Panc1 (cell line): ENCODE results near the gene AHI1. TPM values are rescaled to one million over a fixed set of nuclear protein-coding genes. Genes with fewer than 3 reads are reported as not detected.

Source experiments
- ATAC-seq: fragments of 200-7000 bp; cut with Tn5 transposase; 2 replicates; pipeline ENCODE4 v1.9.1; 2020; ENCODE audit warnings: mild to moderate bottlenecking, moderate library complexity
- BruUV-seq: library from RNA; stranded (reverse); fragments of 400-500 nt; replicated peaks from 2 replicates; lab custom pipeline; 2021; lab: Mats Ljungman, UMichigan
- CTCF ChIA-PET: fragments of 300-600 bp; sonication (Branson Sonifier 250); formaldehyde crosslinking; loops from one replicate; lab custom pipeline; 2022; ENCODE audit warnings: antibody characterized with exemption; lab: Charles Lee
- POLR2A ChIA-PET: fragments of 300-600 bp; sonication (Branson Sonifier 250); formaldehyde crosslinking; loops from one replicate; lab custom pipeline; 2022; ENCODE audit warnings: antibody characterized with exemption; lab: Charles Lee
- DNase-seq: peaks from one replicate; pipeline ENCODE4 v3.0.0-alpha.2; 2010; ENCODE audit warnings: low read depth, low spot score
- H3K27ac ChIP-seq: 2 replicates; pipeline ENCODE4 v1.5.1; 2011; ENCODE audit warnings: mild to moderate bottlenecking, low read length, inconsistent platforms
- H3K27me3 ChIP-seq: fragments of 200-500 bp; sonication (Bioruptor generic); 2 replicates; pipeline ENCODE4 v1.6.0; 2014; ENCODE audit warnings: low read length, inconsistent platforms; ENCODE audit not compliant: control insufficient read depth, insufficient read depth
- H3K36me3 ChIP-seq: fragments of 200-500 bp; sonication (Bioruptor generic); 2 replicates; pipeline ENCODE4 v1.5.1; 2014; ENCODE audit warnings: inconsistent platforms, mild to moderate bottlenecking, low read length, moderate library complexity; ENCODE audit not compliant: control insufficient read depth, insufficient read depth
- H3K4me1 ChIP-seq: 2 replicates; pipeline ENCODE4 v1.5.1; 2011; ENCODE audit warnings: inconsistent platforms, mild to moderate bottlenecking, low read length, moderate library complexity; ENCODE audit not compliant: control insufficient read depth, insufficient read depth
- H3K4me3 ChIP-seq, 2 experiments: 2 replicates each; pipeline ENCODE4 v1.5.1; 2011 to 2012; ENCODE audit warnings: low read depth in 2 of 2, low read length in 2 of 2, mild to moderate bottlenecking in 2 of 2, inconsistent platforms in 1 of 2, moderate library complexity in 1 of 2
- H3K9me3 ChIP-seq: fragments of 200-500 bp; sonication (Bioruptor generic); 2 replicates; pipeline ENCODE4 v1.5.1; 2014; ENCODE audit warnings: low read depth, mild to moderate bottlenecking, inconsistent platforms, low read length, moderate library complexity; ENCODE audit not compliant: control insufficient read depth, insufficient read depth
- CTCF ChIP-seq: fragments of 450-650 bp; IDR thresholded peaks from 2 replicates; pipeline ENCODE4 v1.5.1; 2017; ENCODE audit warnings: mild to moderate bottlenecking
- POLR2AphosphoS5 ChIP-seq: IDR thresholded peaks from 2 replicates; pipeline ENCODE4 v1.6.1; 2012; ENCODE audit warnings: mild to moderate bottlenecking, low read depth, low read length, moderate library complexity
- REST ChIP-seq, 2 experiments: IDR thresholded peaks; 2 replicates each; pipeline ENCODE4 v1.6.1; 2011 to 2012; ENCODE audit warnings: low read depth in 2 of 2, control low read depth in 1 of 2, low read length in 1 of 2, mild to moderate bottlenecking in 1 of 2, moderate library complexity in 1 of 2; ENCODE audit not compliant: insufficient read depth in 1 of 2
- SIN3A ChIP-seq: IDR thresholded peaks from 2 replicates; pipeline ENCODE4 v1.6.1; 2012; ENCODE audit warnings: low read depth, mild to moderate bottlenecking, low read length, moderate library complexity, borderline replicate concordance; ENCODE audit not compliant: insufficient read depth
- TCF7L2 ChIP-seq: IDR thresholded peaks from 2 replicates; pipeline ENCODE4 v1.6.1; 2011; ENCODE audit warnings: mild to moderate bottlenecking, low read depth, low read length, inconsistent platforms
- in situ Hi-C: cut with HindIII; loops from 2 replicates; pipeline ENCODE4 v1.10.0; 2016; ENCODE audit warnings: low sequenced_read_pairs, low pct_unique_long_range_greater_than_20kb
- intact Hi-C: fragments of 100-400 bp; cut with micrococcal nuclease; formaldehyde crosslinking; loops from one replicate; pipeline ENCODE4 v1.10.0; 2022; ENCODE audit not compliant: unreplicated experiment
- total RNA-seq: library from RNA; stranded (reverse); gene quantifications from one replicate; pipeline ENCODE4 v1.2.1, GENCODE V29; 2021; ENCODE audit not compliant: unreplicated experiment

AHI1 gene
- total RNA-seq, 1 experiment from 2014 or later: 22.3 TPM

- H3K36me3 ChIP-seq: no peaks in the 10 kb centered on the region
- BruUV-seq: no TSS peak
- no peak for TF ChIP-seq SIN3A
- no peak for TF ChIP-seq TCF7L2
- TF ChIP-seq POLR2AphosphoS5: no peak
- TF ChIP-seq REST (IDR thresholded peaks at IDR 0.05; ENCODE audit: insufficient read depth in 1 of 2, low read depth in 2 of 2, low read length in 1 of 2): no peak
- no peak for TF ChIP-seq CTCF
- CTCF ChIA-PET: no interaction called here
- no peak overlapping the region for H3K4me3 ChIP-seq
- H3K27me3 ChIP-seq: no peaks in the 10 kb centered on the region
- H3K27ac ChIP-seq: no peak overlapping the region
- ATAC-seq (no peak), DNase-seq (no peak)
- POLR2A ChIA-PET: no interaction called here
- intact Hi-C loops: no loop called here
- H3K9me3 ChIP-seq: no peaks in the 10 kb centered on the region
- in situ Hi-C loops: no loop called here
- no peaks in the 10 kb centered on the region for H3K4me1 ChIP-seq
Observed at GRCh38 chr6:135334169-135334568, 163.4 kb downstream of the AHI1 start.

- Histone ChIP-seq H3K27ac (no peak overlapping the region), H3K4me1 (no peaks in the 10 kb centered on the region), H3K9me3 (no peaks in the 10 kb centered on the region), H3K27me3 (no peaks in the 10 kb centered on the region), H3K36me3 (no peaks in the 10 kb centered on the region), H3K4me3 (no peak overlapping the region)
- intact Hi-C loops: no loop called here
- TF ChIP-seq SIN3A: no peak
- TF ChIP-seq POLR2AphosphoS5: no peak
- TF ChIP-seq CTCF: no peak
- TF ChIP-seq TCF7L2: no peak
- no peak for TF ChIP-seq REST (IDR thresholded peaks at IDR 0.05; ENCODE audit: insufficient read depth in 1 of 2, low read depth in 2 of 2, low read length in 1 of 2)
- BruUV-seq: no TSS peak
- POLR2A ChIA-PET: no interaction called here
- no peak for ATAC-seq
- DNase-seq: no peak
- CTCF ChIA-PET: no interaction called here
- in situ Hi-C loops: no loop called here
Observed at GRCh38 chr6:135331002-135331401, 166.5 kb downstream of the AHI1 start.
